Fibroblast of skin of abdomen (primary cell): ENCODE measurements around the gene ATP8A1.
"Not testable (repeated sequence)": the region's sequence is repeated elsewhere in the genome, so short reads cannot be mapped to it uniquely, and the experiment has no call there.

Source experiments
- DNase-seq: peaks from one replicate; pipeline ENCODE4 v3.0.0-alpha.2; 2013

ATP8A1 gene

DNA sequence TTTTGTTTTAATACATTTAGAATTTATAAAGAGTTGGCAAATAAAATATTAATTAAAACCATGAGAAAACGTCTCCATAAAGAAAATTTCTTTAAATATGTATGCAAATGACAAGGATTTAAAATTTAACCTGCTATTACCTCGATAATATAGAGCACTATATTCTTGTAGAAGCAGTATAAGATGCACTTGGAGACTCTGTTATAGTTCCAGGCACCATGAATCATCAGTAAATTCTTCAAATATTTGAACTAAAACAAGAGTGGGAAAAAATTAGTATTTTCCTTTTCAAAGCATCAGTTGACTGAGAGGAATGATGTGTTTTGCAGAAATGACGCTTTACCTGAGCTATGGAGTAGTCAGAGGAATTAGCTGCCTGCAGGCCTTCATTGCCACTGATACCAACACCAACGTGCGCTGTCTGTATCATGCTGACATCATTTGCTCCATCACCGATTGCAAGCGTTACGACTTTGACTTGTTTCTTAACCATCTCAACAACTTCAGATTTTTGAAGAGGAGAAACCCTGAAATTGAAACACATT, 192.3 kb downstream of the ATP8A1 start:
- peak; percentile 10 for DNase-seq

DNA sequence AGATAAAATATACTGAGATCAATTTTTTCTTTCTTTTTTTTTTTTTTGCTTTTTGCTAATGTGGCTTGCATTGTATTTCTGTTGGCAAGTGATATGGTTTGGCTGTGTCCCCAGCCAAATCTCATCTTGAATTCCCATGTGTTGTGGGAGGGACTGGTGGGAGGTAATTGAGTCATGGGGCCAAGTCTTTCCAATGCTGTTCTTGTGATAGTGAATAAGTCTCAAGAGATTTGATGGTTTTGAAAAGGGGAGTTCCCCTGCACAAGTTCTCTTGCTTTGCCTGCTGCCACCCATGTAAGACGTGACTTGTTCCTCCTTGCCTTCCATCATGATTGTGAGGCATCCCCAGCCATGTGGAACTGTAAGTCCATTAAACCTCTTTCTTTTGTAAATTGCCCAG, 195.7 kb downstream of the ATP8A1 start:
- DNase-seq, result not testable (repeated sequence)

DNA sequence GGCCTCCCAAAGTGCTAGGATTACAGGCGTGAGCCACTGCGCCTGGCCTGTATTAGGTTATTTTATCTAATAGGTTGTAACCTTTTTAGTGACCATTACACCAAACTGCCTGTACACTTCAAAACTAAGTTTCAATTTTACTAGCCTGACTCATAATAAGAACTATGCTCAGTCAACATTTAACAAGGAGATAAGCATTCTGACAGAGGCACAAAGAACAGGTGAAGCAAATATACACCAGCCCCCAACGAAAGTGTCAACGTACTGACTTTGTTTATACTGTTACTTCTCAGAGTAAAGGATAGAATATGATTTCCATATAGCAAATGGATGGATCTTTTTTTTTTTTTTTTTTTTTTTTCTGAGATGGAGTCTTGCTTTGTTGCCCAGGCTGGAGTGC, 196.9 kb downstream of the ATP8A1 start:
- DNase-seq, result no peak

DNA sequence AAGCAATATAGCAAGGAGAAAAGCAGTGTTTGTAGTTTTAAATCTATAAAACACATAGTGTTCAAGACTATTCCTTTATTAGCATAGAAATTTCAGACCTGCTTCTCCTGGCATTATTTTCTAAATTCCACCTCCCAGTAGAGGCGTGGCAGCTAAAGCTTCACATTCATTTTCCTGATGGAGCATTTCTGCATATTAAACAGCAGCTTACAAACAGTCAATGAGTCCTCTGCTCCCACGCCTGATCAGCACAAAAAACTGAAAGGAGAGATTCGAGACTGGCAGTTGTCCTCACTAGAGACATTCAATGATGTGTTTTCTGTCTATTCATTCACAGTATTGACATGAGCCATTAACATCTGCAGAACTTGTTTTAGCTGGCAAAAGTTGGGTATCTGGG, 198.2 kb downstream of the ATP8A1 start:
- DNase-seq, result no peak

DNA sequence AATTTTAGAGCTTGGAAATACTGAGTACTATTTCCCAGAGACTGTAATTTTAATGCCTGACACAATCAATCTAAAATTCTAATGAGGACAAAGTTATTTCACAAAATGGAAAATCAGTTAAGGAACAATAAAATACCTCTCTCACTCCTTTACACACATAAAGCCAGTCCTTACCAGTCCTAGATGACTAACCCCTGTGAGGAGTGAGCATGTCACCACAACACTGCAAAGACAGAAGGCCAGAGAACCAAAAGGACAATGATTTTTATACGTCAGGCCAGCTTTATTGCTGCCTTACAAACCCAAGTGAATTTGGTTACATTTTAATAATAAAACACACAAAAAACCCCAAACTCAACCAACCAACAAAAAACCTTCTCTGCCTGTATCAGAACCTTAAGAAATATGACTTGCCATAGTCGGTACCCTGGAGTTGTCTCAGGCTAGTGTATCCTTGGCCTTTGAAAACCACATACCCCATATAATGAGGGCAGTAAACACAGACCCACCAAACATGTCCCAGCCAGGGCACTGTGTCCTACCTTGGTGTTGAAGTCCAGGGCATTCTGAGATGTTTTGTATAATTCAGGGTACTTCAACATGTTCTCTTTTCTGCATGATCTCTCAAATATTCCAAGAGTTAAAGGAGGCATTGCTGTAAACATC, 202.0 kb downstream of the ATP8A1 start:
- DNase-seq, result no peak

GRCh38 chr4:42453612-42454011, 203.3 kb downstream of the ATP8A1 start:
- DNase-seq, result no peak

- no peak for DNase-seq
Measured at GRCh38 chr4:42452823-42453222, 204.1 kb downstream of the ATP8A1 start.

DNA sequence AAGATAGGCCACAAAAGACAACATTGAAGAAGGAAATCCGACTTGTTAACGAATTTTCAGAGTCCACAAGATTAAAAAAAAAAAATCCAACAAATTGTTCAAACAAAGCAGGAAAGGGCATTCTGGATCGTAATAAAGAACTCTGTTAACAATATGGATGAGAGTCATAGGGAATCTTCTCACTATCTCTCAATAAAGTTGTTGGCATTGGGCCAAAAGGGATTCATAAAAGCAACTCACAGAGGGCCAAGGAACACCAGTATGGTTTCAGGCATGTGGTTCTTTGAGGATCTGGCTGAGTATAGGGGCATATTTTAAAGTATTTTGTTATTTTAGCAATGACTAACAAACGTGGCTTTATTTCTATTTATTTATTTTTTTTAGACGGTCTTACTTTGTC, 210.1 kb downstream of the ATP8A1 start:
- DNase-seq, result no peak

GRCh38 chr4:42445038-42445437, 211.9 kb downstream of the ATP8A1 start:
- no peak for DNase-seq

DNA sequence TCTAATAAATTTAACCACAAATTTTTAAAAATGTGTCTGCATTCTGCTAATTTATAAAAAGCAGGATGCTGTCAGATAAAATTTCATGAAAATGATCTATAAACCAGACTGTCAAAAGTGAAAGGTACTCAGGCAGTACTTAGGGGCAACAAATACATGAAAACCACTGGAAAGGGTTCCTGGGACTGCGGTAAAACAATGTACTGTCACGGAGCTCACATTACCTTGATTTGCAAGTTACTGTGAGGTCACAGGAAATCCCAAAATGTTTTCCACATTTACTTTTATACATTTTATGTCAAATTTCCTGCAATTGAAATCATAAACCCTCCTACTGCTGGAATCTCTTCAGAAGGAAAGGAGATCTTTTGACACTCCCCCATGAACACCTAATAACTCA, 214.3 kb downstream of the ATP8A1 start:
- no peak for DNase-seq

DNA sequence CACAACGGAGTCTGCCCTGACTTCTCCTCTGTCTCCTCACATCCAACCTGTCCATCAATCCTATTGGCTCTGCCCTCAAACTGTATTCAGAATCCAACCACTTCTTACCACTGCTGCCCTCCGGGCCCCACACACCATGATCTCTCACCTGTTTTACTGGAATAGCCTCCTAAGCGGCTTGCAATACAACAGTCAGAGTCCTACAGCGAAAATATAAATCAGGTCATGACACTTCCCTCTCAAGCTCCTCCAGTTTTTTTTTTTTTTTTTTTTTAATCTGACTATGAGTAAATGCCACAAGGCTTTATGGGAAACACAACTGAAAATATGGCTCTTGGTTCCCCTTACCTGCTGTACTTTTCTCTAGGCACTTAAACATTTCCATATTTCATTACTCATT, 216.8 kb downstream of the ATP8A1 start:
- DNase-seq, result no peak

DNA sequence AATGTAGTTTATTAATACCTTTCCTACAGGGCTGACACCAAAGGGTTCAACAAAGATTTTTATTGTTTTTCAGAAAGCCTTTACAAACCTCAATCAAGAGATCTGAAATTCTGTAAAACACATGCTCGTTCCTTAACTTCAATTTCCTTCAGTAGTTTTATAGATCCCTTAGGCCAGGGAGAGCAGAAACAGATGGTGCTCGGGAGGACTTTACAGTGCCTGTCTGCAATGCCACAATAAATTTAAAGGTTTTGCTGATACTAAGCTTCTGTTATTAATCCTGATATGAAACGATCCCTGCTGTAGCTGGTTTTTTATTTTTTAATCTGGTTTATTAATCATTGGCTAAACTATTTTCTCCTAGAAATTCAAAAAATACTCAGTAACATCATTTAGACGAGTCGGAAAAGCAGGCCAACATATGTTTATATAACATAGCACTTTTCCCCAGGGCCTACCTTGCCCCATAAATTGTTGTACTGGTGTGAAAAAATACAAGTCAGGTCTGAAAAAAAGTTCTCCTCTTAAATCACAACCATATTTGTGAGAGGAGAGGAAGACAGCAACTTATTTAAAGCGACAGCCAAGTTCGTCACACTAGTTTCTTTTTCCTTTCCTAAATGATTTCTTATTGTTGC, 219.9 kb downstream of the ATP8A1 start:
- no peak for DNase-seq

DNA sequence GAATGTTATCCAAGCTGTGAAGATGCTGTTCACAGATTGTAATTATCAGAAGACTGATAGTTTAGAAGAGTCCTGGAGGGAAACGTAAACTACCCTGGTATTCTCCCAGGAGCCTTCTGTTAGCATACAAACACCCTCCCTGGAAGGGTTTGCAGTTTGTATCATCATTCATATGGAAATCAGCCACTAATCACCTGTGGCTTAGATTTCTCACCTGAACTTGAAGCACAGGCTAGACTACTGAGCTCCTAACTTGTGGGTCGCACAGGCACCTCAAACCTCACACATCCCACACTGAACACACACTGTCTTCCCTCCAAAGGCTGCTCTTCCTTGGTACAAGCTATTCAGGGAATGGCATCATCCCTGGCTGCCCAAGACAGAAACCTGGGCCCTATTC, 228.9 kb downstream of the ATP8A1 start:
- DNase-seq, result no peak

DNA sequence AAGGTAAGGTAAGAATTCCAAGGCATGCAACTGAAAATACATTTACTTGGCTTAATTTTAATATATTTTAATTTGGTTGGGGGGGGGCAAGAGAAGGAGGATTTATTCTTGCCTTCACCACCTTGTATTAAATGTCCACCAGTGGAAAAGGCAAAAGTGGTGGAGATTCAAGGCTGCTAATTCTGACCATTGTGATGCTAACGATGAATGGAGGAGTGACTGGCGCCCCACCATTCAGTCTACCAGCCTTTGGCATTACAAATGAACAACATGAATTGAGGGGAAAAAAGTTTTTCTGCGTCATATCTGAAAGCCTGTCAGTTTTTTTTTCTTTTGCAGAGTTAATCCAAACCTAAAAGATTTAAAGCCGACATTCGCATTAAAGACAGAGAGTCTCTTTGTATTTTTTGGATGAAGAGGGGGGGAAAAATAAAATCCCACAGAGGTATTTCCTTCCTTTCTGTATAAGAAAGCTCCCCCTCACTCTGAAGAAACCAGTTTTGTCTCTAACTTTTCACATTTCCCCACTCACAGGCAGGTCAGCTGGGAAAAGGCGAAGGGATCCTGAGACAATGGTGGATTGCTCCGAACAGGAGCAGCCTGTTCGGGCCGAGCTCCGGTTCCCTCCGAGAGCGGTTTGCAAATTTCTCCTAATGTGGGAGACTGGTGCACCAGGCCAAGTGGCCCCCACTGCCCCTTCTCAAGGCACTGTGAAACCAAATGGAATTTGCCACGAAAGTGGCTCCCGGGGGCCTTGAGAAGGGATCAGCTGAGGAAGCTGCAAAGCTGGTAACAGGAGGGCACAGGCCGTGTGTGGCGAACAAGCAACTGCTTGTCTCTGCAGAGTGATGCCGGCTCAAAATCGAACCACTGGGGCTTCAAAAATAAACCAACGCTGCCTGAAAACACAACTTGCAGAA, 231.5 kb downstream of the ATP8A1 start:
- no peak for DNase-seq

GRCh38 chr4:42420140-42420539, 236.8 kb downstream of the ATP8A1 start:
- DNase-seq, result peak; percentile 40

GRCh38 chr4:42417550-42417949, 239.4 kb downstream of the ATP8A1 start:
- peak; percentile 70 for DNase-seq

- no peak for DNase-seq
Measured at GRCh38 chr4:42416017-42416416, 240.9 kb downstream of the ATP8A1 start.

DNA sequence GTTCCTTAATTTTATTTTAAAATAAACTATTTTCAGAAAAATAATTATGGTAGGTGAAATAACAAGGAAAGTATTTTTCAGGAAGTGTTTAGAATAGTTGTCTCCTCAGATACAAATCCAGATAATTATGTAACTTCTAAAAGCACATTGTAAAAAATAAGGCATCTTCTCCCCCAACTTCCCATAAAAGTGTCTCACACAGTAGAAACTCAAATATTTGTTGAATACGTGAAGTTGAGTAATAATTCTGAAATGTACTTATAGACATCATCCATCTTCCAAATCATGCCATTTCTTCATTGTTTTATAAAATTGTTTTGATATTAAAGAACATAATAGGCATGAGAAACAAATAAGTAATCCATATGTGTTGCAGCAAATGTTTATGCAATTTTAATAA, 241.6 kb downstream of the ATP8A1 start:
- peak; percentile 27 for DNase-seq

- DNase-seq, result peak; percentile 86
Measured at GRCh38 chr4:42412251-42412650, 244.7 kb downstream of the ATP8A1 start.

GRCh38 chr4:42411803-42412202, 245.1 kb downstream of the ATP8A1 start:
- peak; percentile 24 for DNase-seq

DNA sequence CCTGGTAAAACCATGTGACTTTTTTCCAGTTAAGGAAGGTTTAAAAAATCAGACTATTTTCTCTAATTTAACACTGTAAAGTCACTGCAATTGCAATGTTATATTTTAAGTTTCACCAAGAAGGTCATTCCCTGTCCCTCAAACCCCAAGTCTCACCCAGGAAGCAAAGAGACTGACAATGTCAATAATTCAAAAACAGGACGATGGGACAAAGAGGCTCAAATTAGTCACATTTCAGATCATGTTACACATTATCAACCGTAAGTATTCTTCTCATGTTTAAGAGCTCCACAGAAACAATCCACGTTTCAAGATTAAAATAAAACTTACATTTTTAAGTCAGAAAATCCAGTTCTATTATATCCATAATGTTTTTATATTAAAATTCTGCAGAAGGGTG, 246.5 kb downstream of the ATP8A1 start:
- no peak for DNase-seq

GRCh38 chr4:42404001-42404400, 252.9 kb downstream of the ATP8A1 start:
- DNase-seq, result no peak

GRCh38 chr4:42401171-42401570, 255.7 kb downstream of the ATP8A1 start:
- no peak for DNase-seq
